Measurements from ENCODE around the gene PIP5K1A.
A peak's percentile ranks its signal among the peaks of the same experiment; 100 is the strongest.

PIP5K1A gene

DNA sequence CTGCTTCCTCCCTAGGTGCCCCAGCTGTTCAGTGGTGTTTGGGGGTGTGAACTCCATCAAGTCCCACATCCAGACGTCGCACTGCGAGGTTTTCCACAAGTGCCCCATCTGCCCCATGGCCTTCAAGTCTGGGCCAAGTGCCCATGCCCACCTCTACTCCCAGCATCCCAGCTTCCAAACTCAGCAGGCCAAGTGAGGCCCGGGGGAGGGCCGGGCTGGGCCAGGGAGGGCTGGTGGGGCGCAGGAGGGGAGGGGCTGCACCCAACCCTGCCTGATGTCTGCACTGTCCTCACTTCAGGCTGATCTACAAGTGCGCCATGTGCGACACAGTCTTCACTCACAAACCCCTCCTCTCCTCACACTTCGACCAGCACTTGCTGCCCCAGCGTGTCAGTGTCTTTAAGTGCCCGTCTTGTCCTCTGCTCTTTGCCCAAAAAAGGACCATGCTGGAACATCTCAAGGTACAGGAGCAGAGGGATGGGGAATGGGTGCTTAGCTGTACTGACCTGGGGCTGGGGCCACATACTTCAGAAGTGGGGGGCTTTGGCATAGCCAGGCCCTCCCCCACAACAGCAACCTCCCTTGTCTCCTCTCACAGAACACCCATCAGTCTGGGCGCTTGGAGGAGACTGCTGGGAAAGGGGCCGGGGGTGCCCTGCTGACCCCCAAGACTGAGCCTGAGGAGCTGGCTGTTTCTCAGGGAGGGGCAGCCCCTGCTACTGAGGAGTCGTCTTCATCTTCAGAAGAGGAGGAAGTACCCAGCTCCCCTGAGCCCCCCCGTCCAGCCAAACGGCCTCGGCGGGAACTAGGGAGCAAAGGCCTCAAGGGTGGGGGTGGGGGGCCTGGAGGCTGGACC, 91.0 kb downstream of the PIP5K1A start:
- Histone ChIP-seq H3K23ac (ENCODE audit: low read length in 2 of 2) (no peak overlapping the region), H4K91ac (ENCODE audit: low read length) (peak overlapping the region; percentile 7), H3K9me3 (ENCODE audit: control insufficient read depth, low read length) (no peaks in the 10 kb centered on the region), H3K4ac (ENCODE audit: low read depth in 1 of 2, low read length in 2 of 2) (no peak overlapping the region), H3K27me3 (ENCODE audit: control insufficient read depth in 1 of 2, insufficient read depth in 1 of 2, low read length in 2 of 2) (no peaks in the 10 kb centered on the region), H4K8ac (ENCODE audit: low read length) (no peak overlapping the region), H2BK120ac (ENCODE audit: low read depth, low read length) (no peak overlapping the region), H2BK5ac (ENCODE audit: low read depth, low read length, poor library complexity, severe bottlenecking) (no peak overlapping the region), H3K18ac (ENCODE audit: low read depth in 1 of 2, low read length in 2 of 2) (no peak overlapping the region), H2BK12ac (ENCODE audit: low read length in 2 of 2) (no peak overlapping the region), H2AFZ (ENCODE audit: low read depth, low read length) (no peak overlapping the region), H3K27ac (ENCODE audit: low read length, poor library complexity, severe bottlenecking) (no peak overlapping the region), H2AK5ac (ENCODE audit: low read length, severe bottlenecking) (no peak overlapping the region), H2BK15ac (ENCODE audit: low read depth, poor library complexity, severe bottlenecking) (no peak overlapping the region), H3K4me1 (ENCODE audit: control insufficient read depth, insufficient read depth, low read depth, low read length) (peaks cover 7% of the 10 kb centered on the region), H3K4me2 (ENCODE audit: low read length, poor library complexity, severe bottlenecking) (no peak overlapping the region), H3K79me1 (replicated peaks; ENCODE audit: low read length, poor library complexity, severe bottlenecking) (peaks cover 34% of the 10 kb centered on the region), H3K36me3 (ENCODE audit: control insufficient read depth in 1 of 2, insufficient read depth in 2 of 2, low read depth in 1 of 2, low read length in 2 of 2) (peaks cover 84 to 86% of the 10 kb centered on the region in 2 experiments), H3K9ac (ENCODE audit: low read length) (no peak overlapping the region), H3K14ac (ENCODE audit: low read length in 2 of 2) (no peak overlapping the region), H3K4me3 (ENCODE audit: insufficient read depth in 1 of 2, low read depth in 1 of 2, low read length in 2 of 2) (no peak overlapping the region)
- WGBS, result 95% methylated on average over 18 of the region's 18 CpGs
- DNase-seq, result no peak

DNA sequence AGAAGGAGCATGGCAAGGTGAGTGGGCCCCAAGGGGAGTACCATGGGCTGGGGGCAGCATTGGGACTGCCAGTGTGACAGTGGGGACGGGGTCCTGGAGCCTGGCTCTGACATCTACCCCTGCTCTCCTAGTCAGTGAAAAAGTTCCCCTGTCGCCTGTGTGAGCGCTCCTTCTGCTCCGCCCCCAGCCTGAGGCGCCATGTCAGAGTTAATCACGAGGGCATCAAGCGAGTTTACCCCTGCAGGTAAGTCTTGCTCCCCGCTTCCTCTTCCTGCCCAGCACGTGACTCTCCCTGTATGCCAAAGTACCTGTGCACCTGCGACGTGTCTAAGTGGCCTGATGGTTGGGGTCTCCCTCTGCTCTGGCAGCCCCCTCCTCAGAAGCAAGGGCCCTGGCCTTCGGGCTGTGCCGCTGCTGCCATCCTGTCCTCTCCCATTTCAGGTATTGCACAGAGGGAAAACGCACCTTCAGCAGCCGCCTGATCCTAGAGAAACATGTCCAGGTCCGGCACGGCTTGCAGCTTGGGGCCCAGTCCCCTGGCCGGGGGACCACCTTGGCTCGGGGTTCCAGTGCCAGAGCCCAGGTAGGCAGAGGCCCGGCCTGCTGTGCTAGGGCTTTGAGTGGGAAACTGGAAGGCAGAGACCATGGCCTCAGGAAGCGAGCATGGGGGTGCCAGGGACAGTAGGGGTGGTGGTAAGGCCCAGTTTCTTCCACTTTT, 91.8 kb downstream of the PIP5K1A start:
- H3K4ac ChIP-seq (ENCODE audit: low read depth in 1 of 2, low read length in 2 of 2), result no peak overlapping the region
- H3K23ac ChIP-seq (ENCODE audit: low read length in 2 of 2), result no peak overlapping the region
- no peak overlapping the region for H3K9ac ChIP-seq (ENCODE audit: low read length)
- H3K27me3 ChIP-seq (ENCODE audit: control insufficient read depth in 1 of 2, insufficient read depth in 1 of 2, low read length in 2 of 2), result no peaks in the 10 kb centered on the region
- DNase-seq, result no peak
- H3K36me3 ChIP-seq (ENCODE audit: control insufficient read depth in 1 of 2, insufficient read depth in 2 of 2, low read depth in 1 of 2, low read length in 2 of 2), result peaks cover 88 to 91% of the 10 kb centered on the region in 2 experiments
- H3K4me1 ChIP-seq (ENCODE audit: control insufficient read depth, insufficient read depth, low read depth, low read length), result peaks cover 4% of the 10 kb centered on the region
- no peak overlapping the region for H2BK12ac ChIP-seq (ENCODE audit: low read length in 2 of 2)
- no peak overlapping the region for H3K27ac ChIP-seq (ENCODE audit: low read length, poor library complexity, severe bottlenecking)
- H3K18ac ChIP-seq (ENCODE audit: low read depth in 1 of 2, low read length in 2 of 2), result no peak overlapping the region
- no peak overlapping the region for H4K8ac ChIP-seq (ENCODE audit: low read length)
- H2BK120ac ChIP-seq (ENCODE audit: low read depth, low read length), result no peak overlapping the region
- H3K14ac ChIP-seq (ENCODE audit: low read length in 2 of 2), result no peak overlapping the region
- no peak overlapping the region for H3K4me3 ChIP-seq (ENCODE audit: insufficient read depth in 1 of 2, low read depth in 1 of 2, low read length in 2 of 2)
- no peak overlapping the region for H3K4me2 ChIP-seq (ENCODE audit: low read length, poor library complexity, severe bottlenecking)
- H2AFZ ChIP-seq (ENCODE audit: low read depth, low read length), result no peak overlapping the region
- H4K91ac ChIP-seq (ENCODE audit: low read length), result peak overlapping the region; percentile 7
- no peak overlapping the region for H2BK15ac ChIP-seq (ENCODE audit: low read depth, poor library complexity, severe bottlenecking)
- WGBS, result 95% methylated on average over 21 of the region's 21 CpGs
- H2AK5ac ChIP-seq (ENCODE audit: low read length, severe bottlenecking), result no peak overlapping the region
- H3K9me3 ChIP-seq (ENCODE audit: control insufficient read depth, low read length), result no peaks in the 10 kb centered on the region
- no peak overlapping the region for H2BK5ac ChIP-seq (ENCODE audit: low read depth, low read length, poor library complexity, severe bottlenecking)
- H3K79me1 ChIP-seq (replicated peaks; ENCODE audit: low read length, poor library complexity, severe bottlenecking), result peaks cover 36% of the 10 kb centered on the region

- Histone ChIP-seq H3K23ac (ENCODE audit: low read length in 2 of 2) (no peak overlapping the region), H3K9me3 (ENCODE audit: control insufficient read depth, low read length) (no peaks in the 10 kb centered on the region), H2AFZ (ENCODE audit: low read depth, low read length) (no peak overlapping the region), H3K4me2 (ENCODE audit: low read length, poor library complexity, severe bottlenecking) (no peak overlapping the region), H3K27me3 (ENCODE audit: control insufficient read depth in 1 of 2, insufficient read depth in 1 of 2, low read length in 2 of 2) (no peaks in the 10 kb centered on the region), H2BK15ac (ENCODE audit: low read depth, poor library complexity, severe bottlenecking) (no peak overlapping the region), H3K36me3 (ENCODE audit: control insufficient read depth in 1 of 2, insufficient read depth in 2 of 2, low read depth in 1 of 2, low read length in 2 of 2) (peaks cover 88 to 97% of the 10 kb centered on the region in 2 experiments), H3K4ac (ENCODE audit: low read depth in 1 of 2, low read length in 2 of 2) (no peak overlapping the region), H3K4me1 (ENCODE audit: control insufficient read depth, insufficient read depth, low read depth, low read length) (peaks cover 4% of the 10 kb centered on the region), H3K27ac (ENCODE audit: low read length, poor library complexity, severe bottlenecking) (no peak overlapping the region), H3K79me1 (replicated peaks; ENCODE audit: low read length, poor library complexity, severe bottlenecking) (peaks cover 36% of the 10 kb centered on the region), H2AK5ac (ENCODE audit: low read length, severe bottlenecking) (no peak overlapping the region), H4K8ac (ENCODE audit: low read length) (no peak overlapping the region), H3K18ac (ENCODE audit: low read depth in 1 of 2, low read length in 2 of 2) (no peak overlapping the region), H4K91ac (ENCODE audit: low read length) (no peak overlapping the region), H3K14ac (ENCODE audit: low read length in 2 of 2) (no peak overlapping the region), H2BK5ac (ENCODE audit: low read depth, low read length, poor library complexity, severe bottlenecking) (no peak overlapping the region), H2BK120ac (ENCODE audit: low read depth, low read length) (no peak overlapping the region), H3K9ac (ENCODE audit: low read length) (no peak overlapping the region), H2BK12ac (ENCODE audit: low read length in 2 of 2) (no peak overlapping the region), H3K4me3 (ENCODE audit: insufficient read depth in 1 of 2, low read depth in 1 of 2, low read length in 2 of 2) (no peak overlapping the region)
- DNase-seq, result no peak
- 92% methylated on average over 18 of the region's 19 CpGs for whole genome bisulfite sequencing
These were observed 92.5 kb downstream of the PIP5K1A start for GRCh38 chr1:151290709-151291303.
